Amniotic epithelial cell (primary cell): ENCODE data around the gene TMC1.
A peak's percentile ranks its signal among the peaks of the same experiment; 100 is the strongest.

ENCODE experiments used
- DNase-seq: peaks from one replicate; pipeline ENCODE4 v3.0.0-alpha.2; 2010; ENCODE audit warnings: low read depth

TMC1 gene

DNA sequence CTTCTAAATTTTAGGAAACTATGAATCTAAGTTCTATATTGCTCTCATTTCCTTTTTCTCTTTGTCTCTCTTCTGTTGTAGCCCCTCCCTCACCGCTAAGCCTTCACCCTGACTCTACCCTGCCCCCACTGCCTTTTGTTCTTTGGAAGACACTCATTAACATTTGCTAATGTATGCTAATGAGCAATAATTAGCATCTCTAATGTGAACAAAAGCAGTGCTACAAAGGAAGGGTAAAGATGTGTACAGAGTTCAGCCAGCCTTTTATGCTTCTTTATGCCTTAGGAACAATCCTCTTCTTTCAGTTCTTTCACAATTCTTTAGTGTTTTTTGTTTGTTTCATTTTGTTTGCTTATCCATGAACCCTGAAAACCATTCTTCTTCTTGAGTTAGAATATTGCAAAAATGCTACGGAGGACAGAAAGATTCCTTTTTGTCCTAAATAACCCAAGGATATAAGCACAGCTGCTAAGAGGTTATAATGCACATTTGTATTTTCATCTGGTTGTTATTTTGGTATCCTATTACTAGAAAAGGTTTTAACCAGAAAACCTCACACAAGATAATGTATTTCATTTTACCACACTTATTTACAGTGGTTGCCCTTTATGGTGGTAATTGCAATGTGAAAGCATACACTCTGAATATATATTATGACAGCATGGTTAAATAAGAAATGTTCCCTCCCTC is 159.3 kb downstream of the TMC1 start:
- no peak for DNase-seq

DNA sequence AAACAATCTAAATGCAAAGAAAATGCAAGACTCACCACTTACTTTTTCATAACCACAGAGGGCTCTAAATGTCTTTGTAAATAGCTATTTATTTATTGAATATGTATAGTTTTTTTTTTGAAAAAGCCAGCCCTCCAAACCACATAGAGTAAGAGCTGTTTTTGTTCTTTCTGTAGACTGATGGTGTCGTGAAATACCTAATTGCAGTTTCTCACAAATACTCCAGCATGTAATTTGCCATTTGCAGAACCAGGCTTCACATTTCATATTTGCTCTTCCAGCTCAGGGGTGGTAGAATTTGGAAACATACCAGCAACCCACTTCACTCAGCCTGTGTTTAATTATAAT is 159.8 kb downstream of the TMC1 start:
- DNase-seq = no peak

DNA sequence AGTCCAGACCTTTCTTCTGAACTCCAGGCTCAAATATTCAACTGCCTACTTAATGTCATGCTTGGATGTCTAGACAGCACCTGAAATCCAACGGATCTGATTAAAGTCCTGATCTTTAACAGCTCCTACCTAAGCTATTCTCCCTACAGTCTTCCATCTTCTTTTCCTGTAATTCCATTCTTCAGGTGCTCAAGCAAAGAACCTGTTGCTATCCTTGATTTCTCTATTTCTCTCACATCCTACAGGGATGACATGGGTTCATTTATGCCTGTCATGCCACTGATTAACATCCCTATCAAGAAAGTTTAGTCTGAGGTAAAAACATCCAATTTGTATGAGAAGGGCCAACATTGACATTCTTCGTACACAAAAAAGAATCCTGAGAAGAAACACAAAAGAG is 163.2 kb downstream of the TMC1 start:
- DNase-seq = no peak

DNA sequence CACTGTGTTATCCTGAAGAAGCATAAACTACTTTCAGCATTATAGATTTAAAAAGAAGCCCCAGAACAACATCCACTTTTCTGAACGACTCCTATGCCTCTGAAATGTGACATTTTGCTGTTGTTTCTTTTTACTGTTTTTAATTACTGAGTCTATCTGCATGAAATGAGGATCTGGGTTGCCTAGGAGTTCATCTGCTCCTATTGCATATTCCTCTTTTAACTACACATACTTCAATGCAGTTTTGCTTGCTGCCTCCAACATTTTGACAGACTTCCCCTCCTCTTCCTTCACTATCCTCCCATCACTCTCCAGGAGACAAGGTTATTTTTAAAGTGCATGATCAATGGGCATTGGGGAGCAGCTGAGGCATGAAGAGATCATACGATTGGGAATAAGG is 164.5 kb downstream of the TMC1 start:
- no peak for DNase-seq

DNA sequence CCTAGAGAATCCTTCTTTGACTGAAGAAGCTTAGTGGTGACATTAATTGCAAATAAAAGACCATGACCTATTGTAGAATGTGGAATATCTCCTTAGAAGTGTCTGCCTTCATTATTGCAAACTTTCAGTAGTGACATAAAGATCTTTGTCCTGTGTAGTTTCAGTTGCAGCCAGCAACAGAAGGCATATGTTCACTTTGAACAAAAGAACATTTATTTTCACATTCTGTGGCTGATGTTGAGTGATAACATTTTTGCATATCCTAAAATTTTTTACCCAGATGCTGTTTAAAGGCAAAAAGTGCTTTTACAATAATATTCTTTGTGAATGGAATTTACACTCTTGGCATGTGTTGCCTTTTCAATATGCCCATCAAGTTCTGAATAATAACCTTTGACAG is 165.9 kb downstream of the TMC1 start:
- no peak for DNase-seq

DNA sequence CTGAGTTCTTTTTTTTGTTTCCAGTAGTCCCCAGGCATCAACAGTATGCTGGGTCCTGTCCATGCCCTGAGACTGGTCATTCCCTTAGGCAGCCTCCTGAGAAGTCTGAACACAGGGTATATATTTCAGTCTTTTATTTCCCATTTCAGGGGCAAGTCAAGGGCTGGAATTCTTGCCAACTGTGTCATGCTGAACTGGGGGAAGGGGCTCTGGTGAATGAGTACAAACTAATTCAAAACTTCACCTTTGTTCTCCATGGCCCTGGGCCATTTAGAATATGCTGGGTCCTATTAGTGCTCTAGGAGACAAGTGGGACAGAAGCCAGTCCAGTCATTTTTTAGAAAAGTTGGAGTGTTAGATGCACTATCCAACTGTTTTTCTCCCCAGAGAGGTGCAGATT is 170.3 kb downstream of the TMC1 start:
- DNase-seq = no peak

DNA sequence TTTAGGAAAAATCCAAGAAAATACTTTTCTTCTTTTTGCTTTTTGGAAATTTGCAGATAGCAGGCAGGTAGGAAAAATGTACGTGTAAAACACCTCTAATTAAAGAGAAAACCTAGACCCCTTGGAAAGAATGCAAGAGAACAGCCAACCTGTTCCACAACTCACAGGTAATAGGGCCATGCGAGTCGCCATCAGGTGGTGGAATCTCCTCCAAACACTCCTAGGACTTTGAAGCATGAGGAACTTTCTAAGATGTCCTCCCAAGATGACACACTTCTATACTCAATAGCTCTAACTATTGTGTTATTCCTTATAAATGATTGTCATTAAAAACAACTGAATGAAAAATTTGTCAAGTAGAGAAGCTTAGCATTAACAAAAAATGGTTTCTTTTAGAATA is 174.0 kb downstream of the TMC1 start:
- no peak for DNase-seq

DNA sequence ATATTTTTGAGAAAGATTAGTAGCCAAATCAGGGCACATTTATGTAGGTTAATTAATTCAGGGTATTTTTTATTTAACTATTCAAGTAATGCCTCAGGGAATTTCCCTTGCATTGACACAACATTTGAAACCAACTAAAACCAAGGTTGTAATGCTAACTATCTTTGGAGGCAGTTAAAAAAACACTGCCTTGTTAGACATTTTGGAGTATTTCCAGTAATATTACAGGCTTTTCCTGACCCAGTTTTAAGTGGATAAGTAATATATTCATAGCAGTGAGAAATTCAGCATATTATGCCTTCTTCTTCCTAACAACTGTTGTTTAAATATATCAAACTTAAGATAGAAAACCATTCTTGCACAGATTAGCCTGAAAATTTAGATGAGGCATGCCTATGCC is 175.1 kb downstream of the TMC1 start:
- no peak for DNase-seq

DNA sequence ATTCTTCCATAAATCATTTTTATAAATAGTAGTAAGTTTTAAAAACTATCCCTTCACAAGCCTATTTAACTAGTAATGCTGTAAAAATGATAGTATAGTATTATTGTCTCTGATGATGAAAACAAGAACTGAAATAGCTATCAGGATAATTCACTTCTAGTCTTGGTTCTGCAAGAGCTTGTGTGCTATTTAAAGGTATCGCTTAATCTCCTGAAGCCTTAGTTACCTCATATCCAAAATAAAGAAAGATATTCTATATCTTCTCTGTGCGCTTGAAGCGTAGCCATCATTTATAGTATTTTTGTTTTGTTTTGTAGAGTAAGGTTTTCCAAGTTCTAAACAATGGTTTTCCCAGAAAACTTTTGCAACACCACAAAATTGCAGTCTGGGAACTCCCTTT is 180.1 kb downstream of the TMC1 start:
- DNase-seq = no peak

DNA sequence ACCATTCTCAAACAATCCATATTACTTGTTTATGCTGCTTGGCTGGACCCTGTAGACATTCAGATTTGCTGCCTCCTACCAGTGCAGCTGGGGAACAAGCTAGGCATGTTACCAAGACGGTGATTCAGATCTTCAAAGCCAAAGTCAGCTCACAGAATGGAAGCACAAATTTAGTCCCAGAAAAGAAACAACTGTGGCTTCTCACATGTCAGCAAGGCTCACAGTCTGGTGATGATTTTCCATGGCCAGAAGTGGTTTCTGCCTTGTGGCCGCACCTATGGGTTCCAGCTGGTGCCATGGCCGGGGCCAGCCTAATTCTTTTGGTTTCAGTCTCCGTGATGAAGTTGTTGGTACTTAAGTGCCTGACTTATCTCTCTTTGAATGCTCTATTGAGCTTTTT is 182.2 kb downstream of the TMC1 start:
- DNase-seq = no peak

DNA sequence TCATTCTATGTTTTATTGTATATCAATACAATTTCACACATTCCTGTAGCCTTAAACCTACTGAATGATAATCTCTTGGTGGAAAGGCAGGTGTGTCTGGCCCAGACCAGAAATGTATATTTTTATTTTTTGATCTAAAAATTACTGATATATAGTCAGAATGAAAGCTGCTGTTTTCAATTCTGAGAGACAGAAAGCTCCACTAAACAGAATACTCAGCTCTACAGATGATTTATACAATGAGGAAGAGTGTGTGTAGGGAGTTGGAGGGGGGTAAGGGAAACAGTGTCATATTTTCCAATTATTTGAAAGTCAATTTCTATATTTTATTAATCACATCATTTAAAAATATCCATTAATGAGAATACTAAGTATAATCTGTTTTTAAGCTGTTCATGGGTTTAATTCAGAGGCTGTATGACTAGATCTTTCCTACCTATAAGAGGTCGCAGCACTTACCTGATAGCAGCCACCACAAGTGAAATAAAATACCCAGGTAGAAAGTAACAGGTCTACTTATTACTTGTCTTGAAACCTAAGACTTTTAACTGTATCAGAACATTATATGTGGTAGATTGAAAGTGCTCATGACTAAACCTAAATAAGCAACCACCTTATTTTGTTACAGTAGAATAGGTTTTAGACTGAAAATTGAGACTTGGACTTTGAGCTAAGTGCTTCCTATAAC is 183.4 kb downstream of the TMC1 start:
- no peak for DNase-seq

DNA sequence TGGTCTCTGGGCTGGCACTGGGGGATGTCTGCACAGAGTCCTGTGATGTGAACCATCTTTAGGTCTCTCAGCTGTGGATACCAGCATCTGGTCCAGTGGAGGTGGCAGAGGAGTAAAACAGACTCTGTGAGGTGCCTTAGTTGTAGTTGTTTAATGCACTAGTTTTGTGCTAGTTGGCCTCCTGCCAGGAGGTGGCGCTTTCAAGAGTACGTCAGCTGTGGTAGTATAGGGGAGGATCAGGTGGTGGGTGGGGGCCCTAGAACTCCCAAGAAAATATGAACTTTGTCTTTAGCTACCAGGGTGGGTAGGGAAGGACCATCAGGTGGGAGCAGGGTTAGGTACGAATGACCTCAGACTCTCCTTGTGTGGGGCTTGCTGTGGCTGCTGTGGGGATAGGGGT is 197.1 kb downstream of the TMC1 start:
- DNase-seq = no peak

DNA sequence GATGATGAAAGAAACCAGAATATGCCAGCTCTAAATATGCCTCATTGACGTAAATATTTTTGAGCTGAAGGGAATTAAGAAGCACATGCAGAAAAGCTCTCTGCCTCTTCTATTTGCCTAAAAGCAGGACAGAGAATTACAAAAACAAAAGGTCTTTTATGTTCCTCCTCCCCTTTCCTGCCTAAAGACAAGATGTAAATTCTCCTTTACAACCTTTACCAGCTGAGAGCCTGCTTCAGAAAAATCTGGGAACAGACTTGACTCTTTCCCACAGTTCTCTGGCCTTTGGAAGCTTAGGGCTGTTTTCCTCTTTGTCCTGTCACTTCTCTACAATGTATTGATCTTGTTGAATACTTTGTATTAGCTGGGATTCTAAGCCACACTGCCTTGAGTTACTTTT is 199.7 kb downstream of the TMC1 start:
- DNase-seq = no peak

DNA sequence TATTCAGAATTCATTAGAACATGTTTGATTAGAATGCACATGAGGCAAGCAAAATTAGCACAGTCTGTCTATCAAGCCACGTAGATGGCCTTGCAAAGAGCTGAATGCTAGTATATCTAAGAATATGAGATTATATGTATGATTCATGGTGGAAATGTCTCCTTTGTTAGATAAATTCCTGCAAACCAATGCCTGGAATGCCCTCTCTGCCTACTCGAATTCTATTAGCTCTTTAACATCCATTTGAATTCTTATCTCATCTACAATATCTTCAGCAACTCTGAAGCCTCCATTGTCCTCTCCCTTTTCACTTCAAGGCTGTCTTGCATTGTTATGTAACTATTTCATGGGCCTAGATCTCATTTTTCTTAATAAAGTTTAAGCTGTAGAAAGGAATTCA is 205.5 kb downstream of the TMC1 start:
- DNase-seq = peak; percentile 41

DNA sequence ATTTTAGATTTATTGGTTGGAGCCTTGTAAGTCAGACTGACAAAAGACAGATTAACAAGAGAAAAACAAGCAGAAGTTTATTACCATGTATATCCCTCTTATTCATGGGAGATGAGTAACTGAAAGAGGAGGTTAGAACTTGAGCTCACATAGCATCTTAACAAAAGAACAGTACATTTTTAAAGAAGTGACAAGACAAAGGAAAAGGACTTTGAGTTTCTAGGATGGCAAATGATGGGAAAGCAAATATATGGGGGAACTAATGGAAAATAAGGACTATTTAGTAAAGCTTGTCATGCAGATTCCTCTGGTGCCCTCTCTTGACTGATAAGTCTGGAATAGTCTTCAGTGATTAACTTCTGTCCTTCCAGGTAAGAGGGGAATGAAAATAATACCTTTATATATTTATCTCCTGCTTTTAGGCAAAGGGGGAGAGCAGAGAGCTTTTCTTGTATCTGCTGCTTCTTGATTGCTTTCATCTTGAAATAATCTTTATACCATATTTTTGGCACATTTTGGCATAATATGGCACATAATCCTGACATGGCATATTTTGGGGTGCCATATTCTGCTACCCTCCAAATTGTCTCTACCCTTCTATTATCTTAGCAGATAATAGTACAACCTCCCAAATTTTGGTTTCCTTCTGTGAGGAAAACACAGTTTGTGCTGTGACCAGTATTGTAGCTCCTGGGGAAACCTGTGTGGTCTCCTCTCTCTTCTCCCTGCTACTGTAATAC is 206.8 kb downstream of the TMC1 start:
- DNase-seq = no peak

DNA sequence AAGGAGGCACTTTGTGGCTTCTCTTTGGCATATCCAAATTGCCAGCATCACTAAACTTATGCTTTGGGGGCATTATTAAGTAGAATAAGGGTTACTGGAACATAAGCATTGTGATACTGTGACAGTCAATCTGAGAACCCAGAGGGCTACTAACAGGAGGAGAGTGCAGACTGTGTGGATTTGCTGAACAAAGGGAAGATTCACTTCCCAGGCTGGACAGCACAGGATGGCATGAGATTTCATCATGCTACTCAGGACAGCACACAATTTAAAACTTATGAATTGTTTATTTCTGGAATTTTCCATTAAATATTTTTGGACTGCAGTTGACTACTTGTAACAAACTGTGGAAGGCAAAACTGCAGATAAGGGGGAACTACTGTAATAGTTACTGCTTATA is 212.5 kb downstream of the TMC1 start:
- no peak for DNase-seq

DNA sequence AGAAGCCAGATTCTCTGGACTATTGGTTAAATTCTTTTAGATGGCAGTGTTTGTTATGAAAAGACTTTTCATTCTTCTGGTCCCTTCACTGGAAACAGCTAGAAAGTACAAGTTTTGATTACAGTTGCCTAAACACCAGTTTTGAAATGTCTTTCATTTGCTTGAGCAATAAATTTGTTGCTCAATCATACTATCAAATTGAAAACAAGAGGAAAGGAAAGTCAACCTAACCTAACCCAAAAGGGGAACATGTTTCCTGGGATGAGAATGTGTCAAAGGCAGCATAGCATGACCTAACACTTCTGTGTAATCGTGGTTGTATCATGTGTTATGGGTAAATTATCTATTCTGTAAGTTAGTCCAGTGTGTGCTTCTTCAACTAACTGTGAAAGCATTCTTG is 213.2 kb downstream of the TMC1 start:
- DNase-seq = peak; percentile 22

DNA sequence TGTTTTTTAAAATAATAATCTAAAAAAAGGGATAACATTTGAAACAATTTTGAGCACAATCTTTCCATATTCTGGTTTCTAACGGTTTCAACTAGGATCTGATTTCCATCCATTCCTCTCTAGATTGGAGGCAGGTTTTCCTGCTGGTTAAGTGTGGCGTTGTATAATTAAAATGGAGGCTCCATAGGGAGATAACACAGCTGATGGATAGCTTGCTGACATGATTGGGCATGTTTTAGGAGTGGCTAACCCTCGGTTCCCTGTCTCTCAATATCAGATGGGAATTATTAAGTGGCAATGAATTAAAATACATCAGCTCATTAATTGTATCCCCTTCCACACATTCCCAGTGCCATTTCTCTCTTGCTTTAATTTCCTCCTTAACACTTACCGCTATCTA is 222.4 kb downstream of the TMC1 start:
- no peak for DNase-seq

DNA sequence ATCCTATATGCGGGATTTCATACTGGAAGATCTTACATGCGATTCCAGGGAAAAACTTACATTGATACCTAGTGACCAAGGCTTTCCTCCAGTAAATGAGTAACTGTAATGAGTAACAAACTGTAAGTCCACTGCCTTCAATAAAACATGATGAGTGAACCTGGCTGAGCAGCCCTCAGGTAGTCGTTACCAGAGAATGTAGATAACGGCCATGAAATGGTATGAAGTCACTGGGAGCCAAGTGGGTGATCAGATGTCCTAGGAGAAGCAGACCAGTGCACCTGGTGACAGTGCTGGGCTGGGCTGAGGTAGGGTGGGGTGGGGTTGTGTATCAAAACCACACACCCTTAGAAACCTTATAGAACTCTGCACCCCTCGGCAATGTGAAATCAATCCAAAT is 227.9 kb downstream of the TMC1 start:
- DNase-seq = no peak

DNA sequence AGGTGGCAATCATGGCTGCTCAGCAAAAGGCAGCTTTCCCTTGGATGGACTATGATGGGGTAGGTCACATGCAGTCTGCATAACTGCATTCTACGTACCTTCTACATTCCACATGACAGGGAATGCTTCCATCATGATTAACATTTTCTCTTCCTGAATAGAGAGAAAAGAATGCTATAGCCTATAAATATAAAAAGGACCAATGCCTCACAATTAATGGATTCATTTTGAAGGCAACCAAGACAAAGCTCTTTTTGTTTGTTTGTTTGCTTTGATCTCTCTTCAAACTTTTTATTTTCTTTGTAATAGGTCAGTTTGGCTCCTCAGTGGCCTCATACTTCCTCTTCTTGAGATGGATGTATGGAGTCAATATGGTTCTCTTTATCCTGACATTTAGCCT is 230.1 kb downstream of the TMC1 start:
- no peak for DNase-seq

DNA sequence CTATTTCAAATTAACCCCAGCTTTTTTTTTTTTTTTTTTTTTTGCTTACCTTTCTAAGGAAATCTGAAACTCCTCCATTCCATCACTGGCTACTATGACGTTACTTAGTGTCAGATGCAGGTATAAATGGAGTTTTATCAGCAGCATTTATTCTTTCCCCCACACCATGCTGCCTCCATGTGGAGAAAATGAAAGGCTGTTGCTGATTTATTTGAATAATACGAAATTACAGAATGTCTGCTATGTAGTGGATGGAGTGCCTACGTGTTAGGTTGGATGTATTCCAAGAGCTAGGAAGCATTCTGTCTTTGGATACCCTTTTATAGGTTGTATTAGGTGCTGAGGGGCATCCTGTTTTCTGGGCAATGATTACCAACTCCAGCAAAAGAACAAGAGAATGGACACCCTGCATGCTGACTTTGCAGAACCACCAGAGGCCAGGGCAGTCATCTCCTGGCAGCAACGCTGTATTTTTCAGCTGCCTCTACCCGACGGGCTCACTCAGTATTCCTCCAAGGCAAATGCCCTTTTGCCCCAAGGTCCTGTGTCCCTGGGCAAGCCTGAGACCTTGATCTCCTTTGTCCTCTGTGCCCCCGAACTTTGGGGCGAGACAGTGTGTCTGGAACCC is 232.0 kb downstream of the TMC1 start:
- DNase-seq = peak; percentile 50

DNA sequence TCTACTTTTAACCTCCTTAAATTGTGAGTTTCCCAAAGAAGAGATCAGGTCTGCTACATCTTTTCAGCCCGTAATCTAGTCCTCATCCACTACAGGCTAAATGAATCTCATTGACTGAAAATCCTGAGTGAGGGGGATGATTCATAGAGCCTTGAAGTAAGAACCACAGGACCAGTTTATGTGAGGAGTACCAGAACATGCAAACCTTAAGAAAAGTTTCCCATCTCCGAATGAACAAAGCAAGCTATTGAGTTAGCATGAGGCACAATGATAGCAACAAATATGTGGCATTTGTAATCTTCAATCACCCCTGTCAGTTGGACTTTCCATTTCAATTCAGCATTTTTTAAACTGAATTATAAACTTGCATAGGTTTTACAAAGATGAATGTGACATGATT is 234.4 kb downstream of the TMC1 start:
- DNase-seq = no peak

DNA sequence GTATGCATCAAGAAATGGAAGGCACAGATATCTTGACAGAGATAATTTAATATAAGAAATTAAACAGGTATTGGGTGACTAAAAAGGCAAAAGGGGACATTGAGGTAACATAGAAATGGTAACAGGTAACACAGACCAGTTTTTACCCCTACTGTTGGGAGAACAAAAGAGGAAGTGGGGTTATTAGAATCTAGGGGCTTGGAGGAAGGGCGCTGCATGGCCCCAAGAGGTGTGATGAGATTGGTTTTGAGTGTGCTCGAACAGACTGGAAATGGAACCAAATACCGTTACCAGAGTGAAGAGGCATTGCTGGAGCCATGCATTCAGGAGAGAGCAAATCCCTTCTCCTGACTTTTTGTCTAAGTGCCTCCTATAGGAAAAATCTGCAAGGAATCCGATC is 237.5 kb downstream of the TMC1 start:
- no peak for DNase-seq
